Hypothalamus (tissue), 51 donors: ENCODE results near the gene TMTC2.
A peak's percentile ranks its signal among the peaks of the same experiment; 100 is the strongest.

Source experiments
- DNase-seq, 51 donors: peaks; one replicate each; lab custom pipeline; 2025; lab: John Stamatoyannopoulos, UW

TMTC2 gene

DNA sequence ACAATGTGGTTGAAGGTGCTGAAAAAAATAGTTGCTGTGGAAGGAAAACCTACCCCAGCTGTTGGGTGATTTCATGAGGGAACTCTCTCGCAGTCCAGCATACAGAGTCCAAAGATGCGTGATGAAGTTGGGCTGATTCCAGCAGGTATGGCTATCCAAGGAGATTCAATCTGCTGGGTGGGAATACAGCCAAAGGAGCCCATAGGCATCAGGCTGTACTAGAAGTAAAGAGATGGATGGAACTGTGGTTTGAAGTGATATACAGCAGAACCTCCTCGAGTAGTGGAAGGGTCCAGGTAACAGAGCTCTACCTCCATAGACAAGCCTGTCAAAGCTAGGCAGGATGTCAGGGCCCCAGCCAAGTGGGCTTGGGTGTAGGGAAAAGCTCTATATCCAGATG, 11.5 kb upstream of the TMTC2 start:
- no peak for DNase-seq

GRCh38 chr12:82682326-82682725, 4.4 kb upstream of the TMTC2 start:
- DNase-seq: no peak

- DNase-seq: no peak
Measured at GRCh38 chr12:82682851-82683261, 3.9 kb upstream of the TMTC2 start.

GRCh38 chr12:82685790-82686167, 927 bp upstream of the TMTC2 start:
- DNase-seq: peak; percentile 40 to 97 (median 87)

- peak in 33 of 51 donors; percentile 16 to 89 (median 57) for DNase-seq
Measured at GRCh38 chr12:82687021-82688011, 610 bp downstream of the TMTC2 start.

DNA sequence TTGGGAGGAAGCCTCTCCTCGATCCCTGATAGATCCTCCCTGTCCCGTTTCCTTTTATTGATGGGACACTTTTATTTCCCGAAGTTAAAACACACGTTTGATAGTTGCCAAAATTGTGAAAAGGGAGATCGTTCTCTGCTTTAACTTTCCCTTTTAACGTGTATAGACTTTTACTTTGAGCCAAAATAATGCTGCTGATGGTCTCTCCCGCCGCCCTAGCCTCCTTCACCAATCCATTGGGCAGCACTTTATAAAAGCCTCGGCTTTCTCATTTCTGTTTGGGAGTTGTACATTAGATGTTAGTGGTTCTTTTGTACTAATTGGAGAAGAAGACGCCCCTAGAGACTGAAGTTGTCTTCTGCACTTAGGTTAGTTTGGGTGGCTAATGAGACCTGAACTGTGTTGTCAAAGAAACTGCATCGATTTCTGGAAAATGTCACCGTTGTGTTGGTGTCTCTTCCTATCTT, 1.4 kb downstream of the TMTC2 start:
- peak in 2 of 51 donors; percentile 58 to 61 for DNase-seq

DNA sequence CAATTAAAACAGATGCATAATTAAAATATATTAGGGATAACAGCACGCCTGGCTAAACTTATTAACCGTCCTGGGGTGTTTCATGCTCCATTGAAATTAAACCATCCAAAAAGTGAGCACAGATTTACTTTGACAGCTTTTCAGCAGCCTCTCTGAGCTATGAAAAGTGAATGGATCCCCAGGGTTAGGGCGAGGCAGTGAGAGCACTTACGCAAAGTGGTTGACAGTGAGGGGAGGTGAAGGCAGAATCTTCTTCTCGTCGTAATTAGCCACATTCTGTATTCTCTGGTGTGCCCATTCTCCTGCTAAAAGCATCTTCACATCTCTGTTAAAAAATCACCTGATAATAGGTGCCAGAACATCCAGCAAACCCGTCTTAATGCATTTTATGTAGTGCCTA, 1.9 kb downstream of the TMTC2 start:
- peak in 5 of 51 donors; percentile 2 to 78 (median 15) for DNase-seq

GRCh38 chr12:82690006-82690405, 3.3 kb downstream of the TMTC2 start:
- peak in 1 of 51 donors; percentile 18 for DNase-seq

DNA sequence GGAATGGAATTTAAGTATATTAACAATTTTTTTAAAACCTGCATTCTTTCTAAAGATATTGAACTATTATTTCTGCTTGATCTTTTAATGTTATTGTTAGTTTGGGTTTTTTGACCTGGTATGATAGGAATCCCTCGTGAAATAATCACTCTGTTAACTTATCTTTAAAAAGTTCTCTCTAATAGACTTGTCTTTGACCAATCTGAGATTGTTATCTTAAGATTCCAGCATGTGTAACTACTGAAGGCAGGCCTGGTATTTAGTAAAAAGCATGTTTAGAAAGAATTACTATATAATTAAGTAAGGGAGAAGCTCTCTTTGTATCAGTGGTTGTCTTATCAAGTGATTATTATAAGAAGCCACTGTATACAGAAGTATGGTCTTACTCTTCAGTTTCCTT, 4.8 kb downstream of the TMTC2 start:
- DNase-seq: no peak

- no peak for DNase-seq
Measured at GRCh38 chr12:82694276-82694675, 7.6 kb downstream of the TMTC2 start.

GRCh38 chr12:82694970-82695369, 8.3 kb downstream of the TMTC2 start:
- no peak for DNase-seq

GRCh38 chr12:82695531-82695930, 8.8 kb downstream of the TMTC2 start:
- no peak for DNase-seq

DNA sequence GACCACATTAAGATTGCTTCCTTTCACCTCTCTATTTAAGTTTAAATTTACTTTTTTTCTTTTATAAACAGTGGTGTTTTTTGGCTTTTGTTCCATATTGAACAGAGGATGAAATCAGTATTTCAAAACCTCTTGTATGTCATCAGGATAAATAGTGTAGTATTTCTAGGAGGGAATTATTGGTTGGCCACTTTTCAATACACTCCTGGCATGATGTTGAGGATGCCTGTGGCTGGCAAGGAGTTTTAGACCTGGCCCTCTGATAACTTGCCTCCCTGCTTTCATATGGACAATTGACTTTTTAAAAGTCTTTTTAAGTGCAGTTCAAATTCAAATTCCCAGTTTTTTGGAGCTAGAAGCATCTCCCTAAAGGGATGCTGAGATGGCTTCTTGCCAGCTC, 9.8 kb downstream of the TMTC2 start:
- DNase-seq: no peak

GRCh38 chr12:82698708-82699564, 12.2 kb downstream of the TMTC2 start:
- peak in 3 of 51 donors; percentile 3 to 41 (median 10) for DNase-seq

DNA sequence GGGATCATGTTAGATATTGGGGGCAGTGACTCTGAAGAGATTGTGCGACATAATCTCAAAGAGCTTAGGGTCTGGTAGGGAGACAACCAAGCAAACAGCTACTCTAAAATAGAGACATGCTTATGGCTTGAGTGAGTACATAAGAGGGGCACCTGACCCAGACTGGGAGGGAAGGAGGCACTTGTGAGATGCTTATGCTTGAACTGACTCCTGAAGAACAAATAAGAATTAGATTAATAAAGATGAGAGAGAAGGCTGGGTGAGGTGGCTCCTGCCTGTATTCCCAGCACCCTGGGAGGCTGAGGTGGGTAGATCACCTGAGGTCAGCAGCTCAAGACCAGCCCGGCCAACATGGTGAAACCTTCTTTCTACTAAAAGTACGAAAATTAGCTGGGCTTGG, 19.1 kb downstream of the TMTC2 start:
- DNase-seq: no peak

- peak in 44 of 51 donors; percentile 6 to 80 (median 54) for DNase-seq
Measured at GRCh38 chr12:82708061-82708879, 21.6 kb downstream of the TMTC2 start.

DNA sequence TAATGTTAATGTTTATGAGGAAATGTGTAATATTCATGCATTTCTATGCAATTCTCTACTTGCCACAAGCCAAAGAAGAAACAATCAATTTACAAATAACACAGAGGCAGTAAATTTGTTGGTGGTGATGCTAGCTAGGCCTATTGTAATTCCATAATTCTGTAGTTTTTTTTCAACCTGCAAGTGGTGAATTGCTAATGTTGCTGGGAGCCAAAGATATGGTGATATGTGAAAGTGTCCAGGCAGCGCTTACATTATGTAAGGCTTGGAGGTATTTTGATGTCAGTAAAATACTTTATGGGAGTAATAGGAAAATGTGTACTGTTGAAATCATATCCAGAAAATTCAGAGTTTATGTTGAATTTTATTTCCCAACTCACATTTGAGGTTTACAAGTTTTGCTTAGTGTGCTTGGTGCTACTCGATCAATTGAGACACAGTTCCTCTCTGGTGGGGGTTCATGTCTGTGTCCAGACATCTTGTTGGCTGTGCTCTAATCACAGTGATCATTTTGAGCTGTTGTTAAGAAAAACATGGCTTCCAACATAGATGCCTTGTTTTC, 23.2 kb downstream of the TMTC2 start:
- DNase-seq: no peak

DNA sequence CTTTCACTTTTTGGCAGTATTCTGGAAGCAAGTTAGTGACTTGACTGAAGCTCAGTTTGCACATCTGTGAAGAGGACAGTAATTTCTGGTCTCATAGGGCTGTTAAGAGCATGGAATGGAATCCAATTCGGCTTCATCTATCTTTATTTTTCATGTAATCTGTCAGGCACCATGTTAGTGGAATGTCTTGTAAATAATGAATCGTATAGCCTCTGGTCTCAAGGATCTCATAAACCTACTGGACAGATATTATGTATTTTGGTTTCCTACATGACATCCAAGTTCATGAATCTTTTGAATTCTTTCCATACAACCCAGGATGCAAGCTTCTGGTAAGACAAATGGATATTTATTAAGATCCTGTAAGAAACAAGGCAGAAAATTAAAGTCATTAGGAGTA, 24.0 kb downstream of the TMTC2 start:
- no peak for DNase-seq

GRCh38 chr12:82714427-82714826, 27.7 kb downstream of the TMTC2 start:
- no peak for DNase-seq

GRCh38 chr12:82721726-82722125, 35.0 kb downstream of the TMTC2 start:
- DNase-seq: no peak
